SK-MEL-5 (cell line): ENCODE measurements around the gene ZNF576. TPM values are rescaled to one million over a fixed set of nuclear protein-coding genes. Genes with fewer than 3 reads are reported as not detected.
"Not testable (repeated sequence)": the region's sequence is repeated elsewhere in the genome, so short reads cannot be mapped to it uniquely, and the experiment has no call there.

Experiments
- DNase-seq: peaks from one replicate; pipeline ENCODE4 v3.0.0-alpha.2; 2016; ENCODE audit warnings: low read depth, low spot score
- in situ Hi-C: cut with HindIII; loops from 2 replicates; pipeline ENCODE4 v1.10.0; 2016; ENCODE audit warnings: low sequenced_read_pairs, high pct_unique_total_duplicates, low pct_unique_long_range_greater_than_20kb
- total RNA-seq: library from RNA; depleted of rRNA; stranded (reverse); fragments of >200 nt; shearing (Covaris generic); gene quantifications from 2 replicates; pipeline ENCODE4 v1.2.3, GENCODE V29; 2014

ZNF576 gene
- total RNA-seq, 1 experiment from 2014 or later = 10.5 TPM

GRCh38 chr19:43594710-43595604 is 1.4 kb upstream of the ZNF576 start:
- peak; percentile 53 for DNase-seq
- in situ Hi-C loops = no loop called here

- in situ Hi-C loops = no loop called here
- no peak for DNase-seq
These were observed 793 bp upstream of the ZNF576 start for GRCh38 chr19:43595605-43595998.

- DNase-seq = no peak
- in situ Hi-C loops = no loop called here
These were observed 557 bp downstream of the ZNF576 start for GRCh38 chr19:43596842-43597461.

GRCh38 chr19:43597876-43598275 is 1.5 kb downstream of the ZNF576 start:
- in situ Hi-C loops = no loop called here
- DNase-seq = no peak

- no peak for DNase-seq
- in situ Hi-C loops = no loop called here
These were observed 2.2 kb downstream of the ZNF576 start for GRCh38 chr19:43598445-43599240.

- in situ Hi-C loops = no loop called here
- DNase-seq = no peak
These were observed 3.4 kb downstream of the ZNF576 start for GRCh38 chr19:43599635-43600295.

- in situ Hi-C loops, DNase-seq: not testable (repeated sequence)
These were observed 3.9 kb downstream of the ZNF576 start for GRCh38 chr19:43600326-43600725.

- no peak for DNase-seq
- in situ Hi-C loops = no loop called here
These were observed 9.6 kb downstream of the ZNF576 start for GRCh38 chr19:43605875-43606568.

- DNase-seq = peak; percentile 51
These were observed 10.3 kb downstream of the ZNF576 start for GRCh38 chr19:43606569-43607229.

GRCh38 chr19:43607238-43608205 is 11.1 kb downstream of the ZNF576 start:
- in situ Hi-C loops = no loop called here
- DNase-seq = no peak

More at GRCh38 chr19:43606569-43607229, 10.3 kb downstream of the ZNF576 start:
- in situ Hi-C loops = no loop called here

GRCh38 chr19:43609872-43610271 is 13.5 kb downstream of the ZNF576 start:
- DNase-seq = no peak
- in situ Hi-C loops = no loop called here

GRCh38 chr19:43610493-43610892 is 14.1 kb downstream of the ZNF576 start:
- DNase-seq = no peak

GRCh38 chr19:43611788-43612187 is 15.4 kb downstream of the ZNF576 start, which contains the start of gene SRRM5:
Gene SRRM5, plus strand, starts transcription at chr19:43612088. Its CDS starts 34 bp downstream, at chr19:43612122.
- DNase-seq = no peak
- in situ Hi-C loops = no loop called here

More at GRCh38 chr19:43610493-43610892, 14.1 kb downstream of the ZNF576 start:
- in situ Hi-C loops = no loop called here

- in situ Hi-C loops = no loop called here
- no peak for DNase-seq
These were observed 16.0 kb downstream of the ZNF576 start for GRCh38 chr19:43612374-43612773.

GRCh38 chr19:43616306-43616705 is 19.9 kb downstream of the ZNF576 start:
- in situ Hi-C loops = no loop called here
- no peak for DNase-seq
